Activated CD4-positive, alpha-beta T cell treated with anti-CD3 and anti-CD28 coated beads, Interleukin-2, amount 10 ng/mL, durations not matched to agents 7 days and 5 days (primary cell): Measurements from ENCODE around the gene ADAMTS20. TPM values are rescaled to one million over a fixed set of nuclear protein-coding genes. Genes with fewer than 3 reads are reported as not detected.
"Not testable (repeated sequence)": the region's sequence is repeated elsewhere in the genome, so short reads cannot be mapped to it uniquely, and the experiment has no call there.

Source experiments
- CTCF ChIA-PET: fragments of 350-600 bp; sonication (Branson Sonifier 250); formaldehyde crosslinking; loops from one replicate; lab custom pipeline; 2021; ENCODE audit warnings: antibody characterized with exemption; lab: Charles Lee
- POLR2A ChIA-PET: fragments of 350-600 bp; sonication (Branson Sonifier 250); formaldehyde crosslinking; loops from one replicate; lab custom pipeline; 2021; ENCODE audit warnings: antibody characterized with exemption; lab: Charles Lee
- DNase-seq: peaks from one replicate; pipeline ENCODE4 v3.0.0-alpha.2; 2020
- H3K27ac Mint-ChIP-seq: one replicate; pipeline ENCODE4 v1.8.0; 2021; ENCODE audit warnings: mild to moderate bottlenecking, moderate library complexity, mixed read lengths
- H3K27me3 Mint-ChIP-seq: one replicate; pipeline ENCODE4 v1.8.0; 2021; ENCODE audit warnings: mixed read lengths
- H3K36me3 Mint-ChIP-seq: one replicate; pipeline ENCODE4 v1.8.0; 2021; ENCODE audit warnings: low read depth, mixed read lengths
- H3K4me1 Mint-ChIP-seq: one replicate; pipeline ENCODE4 v1.8.0; 2021; ENCODE audit warnings: mixed read lengths
- H3K4me3 Mint-ChIP-seq: one replicate; pipeline ENCODE4 v1.8.0; 2021; ENCODE audit warnings: mild to moderate bottlenecking, moderate library complexity, mixed read lengths
- H3K9me3 Mint-ChIP-seq: one replicate; pipeline ENCODE4 v1.8.0; 2021; ENCODE audit warnings: mixed read lengths
- total RNA-seq, 2 experiments: library from RNA; stranded (reverse); gene quantifications; one replicate each; pipeline ENCODE4 v1.2.3, GENCODE V29; 2021

ADAMTS20 gene
- total RNA-seq, 2 experiments from 2014 or later = not detected

DNA sequence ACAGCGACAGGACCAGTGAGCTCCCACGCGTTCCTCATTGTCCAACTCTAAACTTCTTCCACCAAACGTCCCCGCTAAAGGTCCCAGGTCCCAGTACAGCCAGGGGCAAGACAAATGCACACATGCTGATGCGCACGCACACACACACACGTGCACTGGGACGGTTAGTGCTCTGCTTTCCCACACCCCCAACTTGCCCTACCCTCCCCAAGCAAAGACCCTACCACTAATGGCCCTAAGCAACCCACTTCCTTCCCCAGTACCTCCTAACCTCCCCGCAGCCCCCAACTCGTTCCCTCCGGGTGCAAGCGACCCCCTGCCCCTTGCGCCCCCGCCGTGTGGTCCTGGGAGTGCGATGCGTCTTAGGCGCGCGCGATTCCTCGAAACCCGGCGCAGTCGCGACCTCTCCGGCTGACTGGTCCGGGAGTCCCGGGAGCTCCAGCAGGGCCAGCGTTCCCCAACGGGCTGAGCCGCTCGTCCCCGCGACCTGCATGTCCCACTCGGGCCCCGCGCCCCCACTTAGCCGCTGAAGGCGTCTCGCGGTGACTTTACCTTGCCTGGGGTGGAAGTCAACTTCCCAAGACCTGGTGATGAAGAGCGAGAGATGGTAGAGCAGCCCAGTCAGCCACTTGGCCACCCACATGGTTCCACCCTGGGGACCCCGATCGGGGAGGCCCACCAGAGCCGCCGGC is 578 bp downstream of the ADAMTS20 start:
- no peak overlapping the region for H3K27ac Mint-ChIP-seq

GRCh38 chr12:43550831-43551271 is 1.2 kb downstream of the ADAMTS20 start:
- ChIA-PET POLR2A (no interaction called here), CTCF (no interaction called here)
- Mint-ChIP-seq H3K4me1 (no peaks in the 10 kb centered on the region), H3K9me3 (peaks cover 7% of the 10 kb centered on the region), H3K36me3 (no peaks in the 10 kb centered on the region), H3K4me3 (no peak overlapping the region), H3K27ac (no peak overlapping the region), H3K27me3 (peaks cover 36% of the 10 kb centered on the region)
- no peak for DNase-seq

More for the DNA sequence above, 578 bp downstream of the ADAMTS20 start:
- Mint-ChIP-seq H3K4me1 (no peaks in the 10 kb centered on the region), H3K27me3 (peaks cover 36% of the 10 kb centered on the region), H3K9me3 (peaks cover 7% of the 10 kb centered on the region), H3K4me3 (no peak overlapping the region), H3K36me3 (no peaks in the 10 kb centered on the region)
- DNase-seq = no peak
- ChIA-PET CTCF (no interaction called here), POLR2A (no interaction called here)

- no peaks in the 10 kb centered on the region for H3K4me1 Mint-ChIP-seq
- no peak overlapping the region for H3K4me3 Mint-ChIP-seq
Observed at GRCh38 chr12:43544703-43545102, 7.3 kb downstream of the ADAMTS20 start.

DNA sequence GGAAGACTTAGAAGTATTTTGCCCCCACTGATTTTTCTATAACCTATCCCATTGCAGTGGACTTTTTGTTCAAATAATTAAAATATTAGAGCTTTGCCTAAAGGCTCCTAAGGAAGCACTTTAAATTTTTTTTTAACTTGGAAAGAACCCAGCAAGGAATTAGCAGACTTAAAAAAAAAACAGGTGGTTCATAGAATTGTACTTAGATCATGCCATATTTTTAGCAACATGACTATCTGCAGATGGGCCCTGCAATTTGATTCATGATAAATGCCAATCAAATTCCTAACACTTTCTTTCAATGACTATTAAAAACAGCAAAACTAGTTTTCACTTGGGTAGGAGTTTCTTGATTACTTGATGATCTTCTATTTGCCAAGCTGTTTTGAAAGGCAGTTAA is 11.5 kb downstream of the ADAMTS20 start:
- H3K27ac Mint-ChIP-seq = no peak overlapping the region
- ChIA-PET POLR2A (no interaction called here), CTCF (no interaction called here)
- no peaks in the 10 kb centered on the region for H3K36me3 Mint-ChIP-seq
- no peaks in the 10 kb centered on the region for H3K27me3 Mint-ChIP-seq
- no peaks in the 10 kb centered on the region for H3K4me1 Mint-ChIP-seq
- H3K4me3 Mint-ChIP-seq = no peak overlapping the region
- DNase-seq = no peak
- no peaks in the 10 kb centered on the region for H3K9me3 Mint-ChIP-seq

More at GRCh38 chr12:43544703-43545102, 7.3 kb downstream of the ADAMTS20 start:
- no peak for DNase-seq
- H3K27ac Mint-ChIP-seq = no peak overlapping the region
- H3K27me3 Mint-ChIP-seq = peaks cover 2% of the 10 kb centered on the region
- no peaks in the 10 kb centered on the region for H3K36me3 Mint-ChIP-seq
- H3K9me3 Mint-ChIP-seq = no peaks in the 10 kb centered on the region
- CTCF ChIA-PET = no interaction called here
- POLR2A ChIA-PET = no interaction called here

GRCh38 chr12:43537675-43538074 is 14.3 kb downstream of the ADAMTS20 start:
- H3K4me3 Mint-ChIP-seq, H3K27me3 Mint-ChIP-seq, H3K27ac Mint-ChIP-seq, H3K36me3 Mint-ChIP-seq, CTCF ChIA-PET, H3K9me3 Mint-ChIP-seq, DNase-seq, POLR2A ChIA-PET, H3K4me1 Mint-ChIP-seq: not testable (repeated sequence)

DNA sequence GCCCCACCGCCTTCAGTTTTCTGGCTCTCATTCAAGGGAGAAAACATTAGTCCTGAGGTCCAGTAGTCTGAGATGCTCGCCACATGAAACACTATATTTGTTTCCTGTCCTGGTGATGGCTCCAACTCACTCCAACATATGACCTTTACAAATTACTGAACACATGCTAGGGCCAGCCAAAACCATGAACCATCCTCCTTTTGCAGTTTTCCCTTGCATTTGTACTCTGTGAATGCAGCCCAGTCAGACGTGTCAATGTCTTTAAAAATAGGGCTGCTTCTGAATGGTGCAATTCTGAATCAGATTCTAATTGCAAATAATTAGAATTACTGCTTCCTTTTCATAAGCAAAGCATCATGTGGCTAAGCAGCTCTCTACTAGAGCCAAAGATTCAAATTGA is 36.0 kb downstream of the ADAMTS20 start:
- H3K36me3 Mint-ChIP-seq = no peaks in the 10 kb centered on the region
- CTCF ChIA-PET = no interaction called here
- H3K4me3 Mint-ChIP-seq = no peak overlapping the region
- H3K4me1 Mint-ChIP-seq = no peaks in the 10 kb centered on the region
- POLR2A ChIA-PET = no interaction called here
- no peak overlapping the region for H3K27ac Mint-ChIP-seq
- no peak for DNase-seq
- H3K9me3 Mint-ChIP-seq = no peaks in the 10 kb centered on the region
- peaks cover 1% of the 10 kb centered on the region for H3K27me3 Mint-ChIP-seq

DNA sequence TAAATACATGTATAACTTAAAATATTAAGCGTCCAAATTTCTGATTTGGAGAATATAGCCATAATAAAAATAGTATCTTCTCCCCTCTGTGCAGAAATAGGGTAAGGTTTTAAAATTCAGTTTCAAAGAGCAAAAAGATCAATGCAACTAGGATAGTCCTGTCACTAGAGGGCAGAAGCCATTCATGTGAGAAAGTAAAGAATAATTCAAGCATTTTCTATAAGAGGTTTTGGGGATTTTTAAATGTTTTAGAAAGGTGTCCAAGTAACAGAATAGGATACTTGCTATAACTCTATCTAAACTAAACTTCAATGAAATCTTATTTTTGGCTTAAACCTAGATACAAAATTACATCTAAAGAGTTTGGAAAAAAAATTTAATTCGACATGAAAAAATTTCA is 50.3 kb downstream of the ADAMTS20 start:
- Mint-ChIP-seq H3K36me3 (no peaks in the 10 kb centered on the region), H3K27ac (no peak overlapping the region), H3K4me3 (no peak overlapping the region), H3K9me3 (no peaks in the 10 kb centered on the region), H3K4me1 (no peaks in the 10 kb centered on the region), H3K27me3 (peaks cover 3% of the 10 kb centered on the region)
- ChIA-PET POLR2A (no interaction called here), CTCF (no interaction called here)
- no peak for DNase-seq

GRCh38 chr12:43493261-43493797 is 58.7 kb downstream of the ADAMTS20 start:
- Mint-ChIP-seq H3K4me1 (no peaks in the 10 kb centered on the region), H3K27ac (no peak overlapping the region), H3K4me3 (no peak overlapping the region), H3K9me3 (no peaks in the 10 kb centered on the region), H3K27me3 (no peaks in the 10 kb centered on the region), H3K36me3 (no peaks in the 10 kb centered on the region)
- ChIA-PET CTCF (no interaction called here), POLR2A (no interaction called here)
- DNase-seq = no peak

DNA sequence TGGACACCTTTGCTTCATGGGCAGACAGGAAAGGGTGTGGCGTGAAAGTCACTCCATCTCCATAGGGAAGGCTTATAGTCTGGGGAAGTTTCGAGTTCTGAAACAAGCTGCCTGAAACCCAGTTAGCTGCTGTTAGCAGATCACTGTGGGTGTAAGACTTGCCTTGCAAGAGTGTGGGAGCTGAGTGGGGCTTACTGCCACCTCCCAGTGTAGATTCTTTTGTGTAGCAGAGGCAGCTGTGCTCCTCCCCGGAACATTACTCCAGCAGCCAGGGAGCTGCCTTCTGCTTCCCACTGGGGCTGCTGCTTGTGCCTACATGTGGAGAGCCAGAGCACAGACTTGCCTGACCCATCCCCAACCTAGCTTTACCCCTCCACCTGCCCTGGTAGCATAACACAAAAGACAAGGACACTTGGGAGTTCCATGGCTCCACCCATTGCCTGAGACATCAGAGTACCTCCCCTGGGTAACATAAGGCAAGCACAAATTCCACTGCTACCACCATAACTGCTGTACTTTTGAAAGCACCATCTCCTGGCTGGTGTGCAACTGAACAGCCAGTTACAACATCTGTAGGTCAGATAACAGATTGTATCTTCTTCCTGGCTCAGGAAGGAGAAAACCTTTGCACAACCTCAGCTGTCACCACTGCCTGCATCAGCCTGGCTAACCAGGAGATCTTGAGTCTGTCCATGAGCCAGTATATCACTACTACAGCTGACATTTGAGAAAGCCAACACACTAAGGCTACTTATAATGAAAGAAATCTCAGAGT is 69.5 kb downstream of the ADAMTS20 start:
- no peaks in the 10 kb centered on the region for H3K9me3 Mint-ChIP-seq
- no peaks in the 10 kb centered on the region for H3K27me3 Mint-ChIP-seq
- no peak overlapping the region for H3K27ac Mint-ChIP-seq
- CTCF ChIA-PET = interaction anchor here (0.5 kb wide), 1 partner anchor 278 kb away, joined by 3 read pairs; no protein-coding TSS in a partner anchor
- POLR2A ChIA-PET = no interaction called here
- no peaks in the 10 kb centered on the region for H3K4me1 Mint-ChIP-seq
- DNase-seq = no peak
- no peaks in the 10 kb centered on the region for H3K36me3 Mint-ChIP-seq
- no peak overlapping the region for H3K4me3 Mint-ChIP-seq

GRCh38 chr12:43480591-43480990 is 71.4 kb downstream of the ADAMTS20 start:
- Mint-ChIP-seq H3K9me3 (no peaks in the 10 kb centered on the region), H3K36me3 (no peaks in the 10 kb centered on the region), H3K4me1 (no peaks in the 10 kb centered on the region), H3K27ac (no peak overlapping the region), H3K4me3 (no peak overlapping the region), H3K27me3 (no peaks in the 10 kb centered on the region)
- CTCF ChIA-PET = no interaction called here
- POLR2A ChIA-PET = no interaction called here
- DNase-seq = no peak

DNA sequence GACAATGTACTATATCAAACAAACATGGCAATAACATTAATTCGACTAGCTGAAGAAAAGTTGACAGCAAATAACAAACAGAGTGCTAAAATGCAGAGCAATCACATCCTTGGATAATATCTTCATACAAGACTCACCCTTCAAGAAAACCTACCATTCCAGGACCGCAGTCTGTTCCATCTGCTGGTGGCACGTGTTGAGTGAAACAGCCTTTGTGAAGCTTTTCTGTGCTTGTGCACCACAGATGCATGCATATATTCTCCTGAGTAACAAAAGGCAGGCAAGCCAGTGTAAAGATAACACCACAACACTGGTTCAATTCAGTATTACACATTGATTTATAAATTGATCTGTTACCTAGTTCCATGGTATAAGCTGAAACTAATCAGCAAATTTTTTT is 89.3 kb downstream of the ADAMTS20 start:
- Mint-ChIP-seq H3K4me3 (no peak overlapping the region), H3K4me1 (no peaks in the 10 kb centered on the region), H3K27ac (no peak overlapping the region), H3K36me3 (no peaks in the 10 kb centered on the region), H3K9me3 (peaks cover 2% of the 10 kb centered on the region), H3K27me3 (no peaks in the 10 kb centered on the region)
- POLR2A ChIA-PET = no interaction called here
- CTCF ChIA-PET = no interaction called here
- DNase-seq = no peak

DNA sequence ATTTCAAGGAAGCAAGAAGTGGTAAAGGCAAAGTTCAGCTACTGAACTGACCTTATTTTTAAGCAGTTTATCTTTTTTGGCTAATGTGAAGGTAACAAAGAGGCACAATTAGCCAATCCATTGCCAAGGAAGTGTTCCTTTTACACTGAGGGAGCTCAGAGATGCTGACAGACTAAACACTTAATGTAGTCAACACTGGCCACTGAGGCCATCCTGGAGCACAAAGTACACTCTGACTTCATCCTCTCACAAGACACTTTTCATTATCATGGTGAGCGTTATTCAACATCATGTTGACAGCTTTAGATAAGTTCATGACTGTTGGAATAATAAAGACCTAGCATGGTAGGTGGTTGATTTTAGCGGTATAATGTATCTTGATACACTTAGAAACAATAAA is 89.9 kb downstream of the ADAMTS20 start:
- Mint-ChIP-seq H3K4me3 (no peak overlapping the region), H3K4me1 (no peaks in the 10 kb centered on the region), H3K27ac (no peak overlapping the region), H3K27me3 (no peaks in the 10 kb centered on the region), H3K9me3 (peaks cover 4% of the 10 kb centered on the region), H3K36me3 (no peaks in the 10 kb centered on the region)
- DNase-seq = no peak
- POLR2A ChIA-PET = no interaction called here
- CTCF ChIA-PET = interaction anchor here (1.1 kb wide), 1 partner anchor 420 kb away, joined by 3 read pairs; no protein-coding TSS in a partner anchor

- no peaks in the 10 kb centered on the region for H3K36me3 Mint-ChIP-seq
- H3K4me3 Mint-ChIP-seq = no peak overlapping the region
- CTCF ChIA-PET = interaction anchor here (1.2 kb wide), 1 partner anchor 15 kb away, joined by 3 read pairs; no protein-coding TSS in a partner anchor
- no peak for DNase-seq
- no peaks in the 10 kb centered on the region for H3K27me3 Mint-ChIP-seq
- no peak overlapping the region for H3K27ac Mint-ChIP-seq
- H3K9me3 Mint-ChIP-seq = peaks cover 10% of the 10 kb centered on the region
- no peaks in the 10 kb centered on the region for H3K4me1 Mint-ChIP-seq
- POLR2A ChIA-PET = no interaction called here
Observed at GRCh38 chr12:43459285-43459684, 92.7 kb downstream of the ADAMTS20 start.
